Vagina (tissue), 2 donors: ENCODE measurements around the gene DIP2B. TPM values are rescaled to one million over a fixed set of nuclear protein-coding genes. Genes with fewer than 3 reads are reported as not detected.

ENCODE experiments used
- DNase-seq, 2 donors: peaks; one replicate each; pipeline ENCODE4 v3.0.0-alpha.2; 2017; ENCODE audit errors: extremely low spot score in 2 of 2
- H3K27ac ChIP-seq: fragments of 200-600 bp; sonication (generic); one replicate; pipeline ENCODE4 v1.5.1; 2019
- H3K27me3 ChIP-seq: fragments of 200-600 bp; sonication (generic); one replicate; pipeline ENCODE4 v1.5.1; 2019
- H3K36me3 ChIP-seq, 2 donors: fragments of 200-600 bp; sonication (generic); one replicate each; pipeline ENCODE4 v1.5.1; 2017 to 2019
- H3K4me1 ChIP-seq: fragments of 200-600 bp; sonication (generic); one replicate; pipeline ENCODE4 v1.5.1; 2019
- H3K4me3 ChIP-seq, 2 donors: fragments of 200-600 bp; sonication (generic); 1 replicate in 1 of 2; 2 replicates in 1 of 2; pipeline ENCODE4 v1.5.1; 2016 to 2019
- H3K9me3 ChIP-seq: fragments of 200-600 bp; sonication (generic); one replicate; pipeline ENCODE4 v1.5.1; 2019
- CTCF ChIP-seq, 3 experiments: fragments of 450-650 bp in 2 of 3; fragments of 200-600 bp in 1 of 3; sonication (generic) in 1 of 3; IDR thresholded peaks; one replicate each; pipeline ENCODE4 v1.5.1; 2017 to 2019; ENCODE audit warnings: antibody characterized with exemption in 3 of 3, mild to moderate bottlenecking in 2 of 3, moderate library complexity in 2 of 3
- POLR2A ChIP-seq, 2 donors: fragments of 450-650 bp; IDR thresholded peaks; one replicate each; pipeline ENCODE4 v1.6.1; 2017; ENCODE audit warnings: antibody characterized with exemption in 2 of 2, mild to moderate bottlenecking in 2 of 2, moderate library complexity in 2 of 2
- POLR2AphosphoS5 ChIP-seq, 2 donors: sonication (generic); formaldehyde crosslinking; IDR thresholded peaks; one replicate each; pipeline ENCODE4 v1.9.0; 2017; ENCODE audit warnings: antibody characterized with exemption in 2 of 2, mild to moderate bottlenecking in 2 of 2, low read depth in 1 of 2; ENCODE audit not compliant: insufficient read depth in 1 of 2
- intact Hi-C: fragments of 100-400 bp; cut with DNase I; formaldehyde crosslinking; loops from one replicate; pipeline ENCODE4 v1.15.1; 2023
- total RNA-seq: library from RNA; depleted of rRNA; stranded (reverse); fragments of >200 nt; gene quantifications from one replicate; pipeline ENCODE4 v1.2.3, GENCODE V29; 2016

DIP2B gene
- total RNA-seq, 1 donor from 2014 or later = 32.2 TPM

DNA sequence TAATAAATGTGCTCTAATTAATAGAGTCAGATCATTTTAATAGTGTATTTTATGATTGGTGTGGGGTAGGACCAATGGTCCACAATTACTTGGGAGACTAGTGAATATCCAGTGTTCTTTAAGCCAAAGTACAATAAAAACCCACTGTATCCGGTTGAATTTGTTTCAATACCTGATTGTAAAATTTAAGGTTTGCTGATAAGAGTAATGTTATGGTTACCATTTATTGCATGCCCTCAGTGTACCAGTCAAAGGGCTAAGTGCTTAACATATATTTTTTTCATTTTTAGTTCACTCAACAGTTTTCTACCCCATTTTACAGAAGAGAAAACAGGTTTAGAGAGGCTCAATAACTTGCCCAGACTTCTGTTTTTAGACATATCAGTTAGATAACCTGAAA lies 161.2 kb downstream of the DIP2B start:
- Histone ChIP-seq H3K9me3 (no peaks in the 10 kb centered on the region), H3K4me3 (no peak overlapping the region), H3K36me3 (no peaks in the 10 kb centered on the region), H3K4me1 (no peaks in the 10 kb centered on the region), H3K27ac (no peak overlapping the region), H3K27me3 (no peaks in the 10 kb centered on the region)
- TF ChIP-seq POLR2AphosphoS5 (IDR thresholded peaks at IDR 0.05; ENCODE audit: insufficient read depth in 1 of 2, low read depth in 1 of 2) (no peak), CTCF (IDR thresholded peaks at IDR 0.05) (no peak), POLR2A (IDR thresholded peaks at IDR 0.05) (no peak)
- intact Hi-C loops = no loop called here
- no peak for DNase-seq

DNA sequence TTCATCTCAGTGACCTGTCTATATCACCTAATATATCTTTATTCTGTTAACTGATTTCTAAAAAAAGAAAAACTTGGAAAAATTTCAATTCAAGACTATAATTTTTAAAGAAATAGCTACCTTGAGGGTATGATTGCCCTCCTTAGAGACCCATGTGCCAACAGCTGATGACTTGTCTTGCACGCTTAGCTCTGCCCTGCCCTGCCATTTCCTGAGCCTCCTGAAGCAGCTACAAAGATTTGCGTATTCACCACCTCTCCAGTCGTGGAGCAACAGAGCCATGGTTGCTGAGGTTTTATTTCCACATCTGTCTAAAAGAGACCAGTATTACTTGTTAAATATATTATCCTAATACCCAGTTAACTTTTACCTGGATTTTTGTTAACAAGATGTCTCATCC lies 167.4 kb downstream of the DIP2B start:
- Histone ChIP-seq H3K36me3 (peaks cover 0 to 14% of the 10 kb centered on the region in 2 donors), H3K27me3 (no peaks in the 10 kb centered on the region), H3K9me3 (no peaks in the 10 kb centered on the region), H3K4me1 (no peaks in the 10 kb centered on the region), H3K27ac (no peak overlapping the region), H3K4me3 (no peak overlapping the region)
- DNase-seq = no peak
- intact Hi-C loops = no loop called here
- TF ChIP-seq POLR2A (IDR thresholded peaks at IDR 0.05) = no peak
- TF ChIP-seq CTCF (IDR thresholded peaks at IDR 0.05) = no peak
- TF ChIP-seq POLR2AphosphoS5 (IDR thresholded peaks at IDR 0.05; ENCODE audit: insufficient read depth in 1 of 2, low read depth in 1 of 2) = no peak

DNA sequence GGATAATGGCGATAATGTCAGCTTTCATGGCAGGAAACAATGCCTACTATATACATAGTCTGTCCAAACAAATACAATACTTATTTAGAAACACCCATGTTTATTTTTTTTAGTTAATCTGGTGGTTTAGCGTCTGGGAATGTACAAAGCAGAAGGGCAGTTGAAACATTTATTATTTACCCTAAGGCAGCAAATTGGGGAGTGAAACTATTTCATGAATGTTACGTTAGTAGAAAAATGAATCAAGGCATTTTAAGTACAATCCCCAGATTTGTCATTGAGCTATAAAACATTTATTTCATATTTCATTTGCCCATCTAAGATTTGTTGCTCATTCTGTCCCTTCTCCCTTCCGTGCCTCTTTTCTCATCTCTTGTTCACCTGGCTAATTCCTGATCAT lies 172.0 kb downstream of the DIP2B start:
- no peak for TF ChIP-seq POLR2AphosphoS5 (IDR thresholded peaks at IDR 0.05; ENCODE audit: insufficient read depth in 1 of 2, low read depth in 1 of 2)
- no peak for TF ChIP-seq POLR2A (IDR thresholded peaks at IDR 0.05)
- TF ChIP-seq CTCF (IDR thresholded peaks at IDR 0.05) = no peak
- peaks cover 0 to 32% of the 10 kb centered on the region in 2 donors for H3K36me3 ChIP-seq
- intact Hi-C loops = no loop called here

DNA sequence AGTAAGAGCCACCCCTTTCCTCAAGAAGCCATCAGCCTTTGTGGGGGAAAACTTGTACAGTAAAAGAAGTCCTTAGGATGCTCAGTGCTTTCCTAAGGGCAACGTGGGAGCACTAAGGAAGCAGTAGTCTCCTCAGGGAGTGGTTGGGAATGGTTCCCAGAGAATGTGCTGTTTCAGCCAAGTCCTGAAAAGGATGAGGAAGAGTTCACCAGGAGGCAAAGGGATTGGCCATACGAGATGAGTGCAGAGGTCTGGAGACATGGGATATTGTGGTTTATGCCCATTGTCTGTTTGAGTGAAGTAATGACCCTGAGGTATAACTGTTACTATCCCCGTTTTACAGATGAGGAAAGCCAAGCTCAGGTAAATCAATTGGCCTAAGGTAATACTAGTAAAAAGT lies 173.1 kb downstream of the DIP2B start:
- Histone ChIP-seq H3K27me3 (no peaks in the 10 kb centered on the region), H3K4me3 (no peak overlapping the region), H3K36me3 (peaks cover 0 to 32% of the 10 kb centered on the region in 2 donors), H3K27ac (no peak overlapping the region), H3K9me3 (no peaks in the 10 kb centered on the region), H3K4me1 (no peaks in the 10 kb centered on the region)
- intact Hi-C loops = no loop called here
- no peak for DNase-seq
- TF ChIP-seq POLR2A (IDR thresholded peaks at IDR 0.05) (no peak), POLR2AphosphoS5 (IDR thresholded peaks at IDR 0.05; ENCODE audit: insufficient read depth in 1 of 2, low read depth in 1 of 2) (no peak), CTCF (IDR thresholded peaks at IDR 0.05) (no peak)

More for the DNA sequence above, 172.0 kb downstream of the DIP2B start:
- H3K9me3 ChIP-seq = no peaks in the 10 kb centered on the region
- no peak overlapping the region for H3K4me3 ChIP-seq
- no peaks in the 10 kb centered on the region for H3K4me1 ChIP-seq
- H3K27ac ChIP-seq = no peak overlapping the region
- no peak for DNase-seq
- H3K27me3 ChIP-seq = no peaks in the 10 kb centered on the region

DNA sequence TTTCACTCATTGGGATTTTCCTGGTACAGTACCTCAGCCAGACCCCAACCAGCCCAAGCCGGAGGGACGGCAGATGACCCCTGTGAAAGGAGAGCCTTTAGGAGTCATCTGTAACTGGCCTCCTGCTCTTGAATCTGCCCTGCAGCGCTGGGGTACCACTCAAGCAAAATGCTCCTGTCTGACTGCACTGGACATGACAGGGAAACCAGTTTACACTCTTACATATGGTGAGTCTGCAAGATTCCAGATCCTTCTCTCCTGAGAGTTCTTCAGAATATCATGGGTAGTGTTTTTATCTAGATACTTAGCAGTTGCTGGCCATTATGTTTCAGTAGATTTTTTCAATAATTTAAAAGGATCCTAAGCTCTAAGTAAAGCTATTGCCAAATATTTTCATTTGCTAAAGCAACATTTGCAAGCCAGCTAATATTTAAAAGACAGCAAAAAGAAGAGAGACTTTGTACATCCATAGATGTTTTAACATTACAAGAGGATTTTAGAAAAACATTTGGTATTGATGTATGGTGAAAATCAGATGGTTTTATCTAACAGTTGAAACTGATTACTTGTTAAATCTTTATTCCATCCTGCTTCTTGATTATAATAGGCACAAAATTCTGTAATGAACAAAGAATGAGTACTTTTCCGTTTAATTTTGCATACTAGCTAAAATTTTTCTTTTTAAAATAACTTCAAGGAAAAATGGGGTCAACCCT lies 174.0 kb downstream of the DIP2B start:
- H3K4me3 ChIP-seq = no peak overlapping the region
- intact Hi-C loops = no loop called here
- TF ChIP-seq POLR2AphosphoS5 (IDR thresholded peaks at IDR 0.05; ENCODE audit: insufficient read depth in 1 of 2, low read depth in 1 of 2) (no peak), CTCF (IDR thresholded peaks at IDR 0.05) (no peak), POLR2A (IDR thresholded peaks at IDR 0.05) (no peak)
- H3K27ac ChIP-seq = no peak overlapping the region
- peaks cover 0 to 41% of the 10 kb centered on the region in 2 donors for H3K36me3 ChIP-seq
- DNase-seq = no peak
- H3K9me3 ChIP-seq = no peaks in the 10 kb centered on the region
- no peaks in the 10 kb centered on the region for H3K27me3 ChIP-seq
- H3K4me1 ChIP-seq = no peaks in the 10 kb centered on the region
